ENCODE data around the gene SPACA4.

Gene SPACA4

DNA sequence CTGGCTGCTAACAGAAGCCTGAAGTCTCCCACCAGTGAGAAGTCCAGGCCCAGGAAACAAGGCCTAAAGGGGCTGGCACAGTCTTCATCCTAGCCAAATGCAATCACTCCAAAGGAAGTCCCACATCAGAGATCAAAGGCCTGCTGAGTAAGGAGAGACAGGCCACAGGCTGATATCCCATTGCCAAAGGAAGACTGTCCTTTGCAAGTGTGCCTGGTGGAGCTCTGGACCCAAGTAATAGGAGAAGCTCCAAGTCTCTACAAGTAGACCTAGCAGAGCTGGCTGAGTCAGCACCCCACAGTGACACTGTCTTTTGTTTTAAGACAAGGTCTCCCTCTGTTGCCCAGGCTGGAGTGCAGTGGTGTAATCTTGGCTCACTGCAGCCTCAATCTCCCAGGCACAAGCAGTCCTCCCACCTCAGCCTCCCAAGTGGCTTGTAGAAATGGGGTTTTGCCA lies 26.2 kb downstream of the SPACA4 start:
- Histone ChIP-seq H3K4me1 (ENCODE audit: control insufficient read depth, insufficient read depth, low read length) (peaks cover 6% of the 10 kb centered on the region), H3K9ac (ENCODE audit: low read depth, low read length) (no peak overlapping the region), H3K36me3 (ENCODE audit: control insufficient read depth, insufficient read depth, low read length) (peaks cover 6% of the 10 kb centered on the region), H3K9me3 (ENCODE audit: control insufficient read depth, insufficient read depth, low read length) (no peaks in the 10 kb centered on the region), H3K27me3 (ENCODE audit: control insufficient read depth, insufficient read depth, low read length) (no peaks in the 10 kb centered on the region), H3K4me3 (ENCODE audit: low read depth, low read length) (no peak overlapping the region)

DNA sequence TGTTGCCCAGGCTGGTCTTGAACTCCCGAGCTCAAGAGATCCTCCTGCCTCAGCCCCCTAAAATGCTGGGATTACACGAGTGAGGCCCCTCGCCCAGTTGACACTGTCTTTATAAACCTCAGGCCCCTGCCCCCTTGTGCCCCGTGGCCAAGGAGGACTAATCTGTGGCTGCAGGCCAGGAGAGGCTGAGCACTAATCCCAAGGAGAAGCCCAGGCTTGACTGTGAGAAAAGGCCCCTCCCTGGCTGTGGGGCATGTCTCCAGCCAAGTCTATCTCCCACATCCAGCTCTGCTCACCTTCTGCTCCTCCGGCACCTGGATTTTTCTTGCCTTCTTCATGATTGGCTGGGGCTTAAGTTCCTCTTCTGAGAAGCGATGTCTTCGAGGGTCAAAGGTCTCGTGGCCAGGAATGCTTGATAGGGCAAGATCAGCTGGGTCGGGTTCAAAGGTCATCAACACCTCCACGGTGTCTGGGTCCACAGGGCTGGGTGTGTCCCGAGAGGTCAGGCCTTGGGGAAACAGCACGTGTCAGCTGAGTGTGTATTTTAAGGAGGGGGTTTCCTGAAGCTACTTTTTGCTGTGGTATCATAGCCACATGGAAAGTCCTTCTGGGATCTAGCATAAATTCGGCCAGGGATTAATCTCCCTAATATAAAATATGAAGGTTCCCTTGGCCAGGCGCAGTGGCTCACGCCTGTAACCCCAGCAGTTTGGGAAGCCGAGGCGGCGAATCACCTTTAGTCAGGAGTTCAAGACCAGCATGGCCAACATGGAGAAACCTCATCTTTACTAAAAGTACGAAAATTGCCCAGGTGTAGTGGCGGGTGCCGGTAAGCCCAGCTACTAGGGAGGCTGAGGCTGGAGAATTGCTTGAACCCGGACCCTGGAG lies 26.9 kb downstream of the SPACA4 start:
- no peaks in the 10 kb centered on the region for H3K27me3 ChIP-seq (ENCODE audit: control insufficient read depth, insufficient read depth, low read length)
- no peak overlapping the region for H3K4me3 ChIP-seq (ENCODE audit: low read depth, low read length)
- no peaks in the 10 kb centered on the region for H3K9me3 ChIP-seq (ENCODE audit: control insufficient read depth, insufficient read depth, low read length)
- H3K36me3 ChIP-seq (ENCODE audit: control insufficient read depth, insufficient read depth, low read length) = peaks cover 6% of the 10 kb centered on the region
- no peak overlapping the region for H3K9ac ChIP-seq (ENCODE audit: low read depth, low read length)
- H3K4me1 ChIP-seq (ENCODE audit: control insufficient read depth, insufficient read depth, low read length) = peaks cover 7% of the 10 kb centered on the region

DNA sequence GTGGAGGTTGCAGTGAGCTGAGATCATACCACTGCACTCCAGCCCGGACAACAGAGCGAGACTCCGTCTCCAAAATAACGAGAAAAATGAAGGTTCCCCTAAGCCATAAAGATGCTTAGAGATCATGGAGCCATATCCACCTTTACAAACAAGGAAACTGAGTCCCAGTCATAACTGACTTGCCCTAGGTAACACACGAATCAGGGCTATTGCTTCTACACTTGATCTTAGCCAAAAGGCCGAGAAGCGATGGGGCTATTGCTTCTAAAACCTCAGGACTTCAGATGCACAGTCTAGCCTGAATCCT lies 27.4 kb downstream of the SPACA4 start:
- H3K4me3 ChIP-seq (ENCODE audit: low read depth, low read length) = peak overlapping the region; percentile 6
- H3K4me1 ChIP-seq (ENCODE audit: control insufficient read depth, insufficient read depth, low read length) = peaks cover 9% of the 10 kb centered on the region
- peaks cover 6% of the 10 kb centered on the region for H3K36me3 ChIP-seq (ENCODE audit: control insufficient read depth, insufficient read depth, low read length)
- no peaks in the 10 kb centered on the region for H3K27me3 ChIP-seq (ENCODE audit: control insufficient read depth, insufficient read depth, low read length)
- H3K9ac ChIP-seq (ENCODE audit: low read depth, low read length) = no peak overlapping the region
- H3K9me3 ChIP-seq (ENCODE audit: control insufficient read depth, insufficient read depth, low read length) = no peaks in the 10 kb centered on the region

DNA sequence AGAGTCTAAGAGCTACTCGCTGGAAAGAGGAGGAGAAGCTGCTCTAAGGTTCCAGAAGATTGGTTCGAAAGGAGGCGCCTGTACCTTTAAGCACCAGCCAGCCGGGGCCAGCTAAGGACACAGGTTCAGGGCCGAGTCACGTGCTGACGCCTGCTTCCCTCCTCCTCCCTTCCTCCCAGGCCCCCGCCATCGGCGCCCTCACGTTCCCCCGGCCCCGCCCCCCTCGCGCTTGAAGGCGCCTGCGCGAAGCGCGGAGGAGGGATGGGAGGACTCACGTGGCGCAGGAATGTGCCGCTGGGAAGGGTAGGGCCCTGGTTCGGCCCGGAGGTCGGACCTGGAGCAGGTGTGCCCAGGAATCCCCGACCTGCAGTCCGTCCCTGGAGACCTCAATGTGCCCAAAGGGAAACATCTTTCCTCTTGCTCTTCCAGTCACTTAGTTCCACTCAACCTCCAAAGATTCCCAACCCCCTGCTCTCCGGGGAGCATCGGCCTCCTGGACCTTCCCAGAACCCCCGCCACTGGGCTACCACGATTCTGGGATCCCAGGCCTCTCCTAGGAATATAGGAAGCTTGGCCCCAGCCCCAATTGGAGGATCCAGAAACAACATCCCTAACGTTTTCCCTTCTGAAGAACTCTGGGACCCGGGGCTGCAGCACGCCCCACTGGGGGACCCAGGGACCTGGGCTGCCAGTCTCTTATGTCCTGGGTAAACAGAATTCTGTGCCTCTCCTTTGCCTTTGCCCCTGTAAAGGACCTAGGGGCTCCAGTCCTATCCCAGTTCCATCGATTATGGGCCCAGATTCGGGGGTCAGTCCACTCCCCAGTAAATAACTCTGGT lies 28.1 kb downstream of the SPACA4 start:
- Histone ChIP-seq H3K4me1 (ENCODE audit: control insufficient read depth, insufficient read depth, low read length) (peaks cover 9% of the 10 kb centered on the region), H3K4me3 (ENCODE audit: low read depth, low read length) (peak overlapping the region; percentile 63), H3K9me3 (ENCODE audit: control insufficient read depth, insufficient read depth, low read length) (no peaks in the 10 kb centered on the region), H3K36me3 (ENCODE audit: control insufficient read depth, insufficient read depth, low read length) (peaks cover 6% of the 10 kb centered on the region), H3K27me3 (ENCODE audit: control insufficient read depth, insufficient read depth, low read length) (no peaks in the 10 kb centered on the region), H3K9ac (ENCODE audit: low read depth, low read length) (no peak overlapping the region)

DNA sequence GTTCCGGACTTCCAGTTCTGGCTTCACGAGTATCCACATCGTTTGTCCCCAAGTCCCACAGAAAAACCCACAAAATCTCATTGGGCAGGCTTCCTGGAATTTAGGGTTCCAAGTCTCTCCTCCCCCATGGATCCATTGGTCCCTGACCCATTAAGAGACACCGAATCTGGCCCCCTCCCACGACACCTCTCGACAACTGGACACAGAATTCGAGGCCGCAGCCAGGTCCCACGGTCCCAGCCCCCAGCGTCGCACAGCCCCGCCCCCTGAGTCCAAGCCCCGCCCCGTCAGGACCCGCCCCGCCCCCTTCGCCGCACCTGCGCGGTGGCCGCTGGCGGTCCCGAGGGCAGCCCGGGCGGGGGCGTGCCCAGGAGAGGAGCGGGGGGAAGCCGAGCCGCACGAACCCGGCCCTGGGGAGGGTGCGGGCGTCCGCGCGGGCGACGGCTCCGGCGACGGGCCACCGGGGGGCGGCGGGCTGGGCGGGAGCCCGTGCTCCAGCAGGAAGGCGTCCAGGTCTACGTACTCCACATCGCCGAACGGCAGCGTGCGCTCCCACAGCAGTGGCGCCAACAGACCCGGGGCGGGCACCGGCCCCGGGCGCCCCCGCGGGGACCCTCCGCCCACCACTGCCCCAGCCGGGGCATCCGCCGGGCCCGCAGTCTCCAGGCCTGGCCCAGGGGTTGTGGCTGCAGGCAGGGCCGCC lies 28.9 kb downstream of the SPACA4 start:
- Histone ChIP-seq H3K4me3 (ENCODE audit: low read depth, low read length) (peak overlapping the region; percentile 71), H3K9me3 (ENCODE audit: control insufficient read depth, insufficient read depth, low read length) (no peaks in the 10 kb centered on the region), H3K9ac (ENCODE audit: low read depth, low read length) (no peak overlapping the region), H3K4me1 (ENCODE audit: control insufficient read depth, insufficient read depth, low read length) (peaks cover 11% of the 10 kb centered on the region), H3K36me3 (ENCODE audit: control insufficient read depth, insufficient read depth, low read length) (peaks cover 6% of the 10 kb centered on the region), H3K27me3 (ENCODE audit: control insufficient read depth, insufficient read depth, low read length) (no peaks in the 10 kb centered on the region)

DNA sequence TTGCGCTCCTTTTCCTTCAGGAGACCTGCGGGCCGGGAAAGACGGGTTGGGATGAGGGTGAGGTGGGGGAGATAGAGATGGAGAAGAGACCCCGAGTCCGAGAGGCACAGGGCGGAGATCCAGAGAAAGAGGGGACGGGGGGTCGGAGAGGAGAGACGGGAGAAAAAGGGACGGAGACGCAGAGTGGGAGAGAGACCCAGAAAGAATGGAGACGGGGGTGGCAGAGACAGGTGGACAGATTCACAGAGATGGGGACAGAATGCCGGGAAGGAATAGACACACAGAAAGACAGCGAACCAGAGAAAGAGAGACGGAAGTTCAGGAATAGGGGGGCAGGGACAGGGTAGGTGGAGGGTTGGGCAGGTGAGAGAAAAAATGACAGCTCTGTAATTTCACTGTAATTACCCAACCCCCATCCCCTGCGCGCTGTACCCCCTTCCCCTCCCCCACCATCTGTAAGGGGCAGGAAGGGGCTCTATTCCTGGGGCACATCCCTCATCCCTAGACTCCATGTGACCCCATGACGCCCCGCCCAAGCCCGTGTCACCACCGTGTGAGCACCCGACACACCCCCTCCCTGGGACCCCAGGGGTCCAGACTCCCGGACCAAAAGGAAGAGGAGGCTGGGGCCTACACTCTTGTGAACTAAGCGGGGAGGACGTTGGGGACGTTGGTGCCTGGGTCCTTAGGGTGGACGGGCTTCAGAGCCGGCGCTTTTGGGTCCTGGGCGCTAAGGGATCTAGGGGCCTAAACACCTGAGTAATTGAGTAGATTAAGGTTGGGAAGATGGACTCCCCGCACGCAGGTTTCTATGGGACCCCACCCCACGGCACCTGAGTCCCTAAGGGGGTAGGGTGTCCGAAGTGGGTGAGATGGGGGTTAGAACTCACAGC lies 29.7 kb downstream of the SPACA4 start:
- H3K4me1 ChIP-seq (ENCODE audit: control insufficient read depth, insufficient read depth, low read length) = peaks cover 11% of the 10 kb centered on the region
- H3K36me3 ChIP-seq (ENCODE audit: control insufficient read depth, insufficient read depth, low read length) = peaks cover 6% of the 10 kb centered on the region
- H3K9ac ChIP-seq (ENCODE audit: low read depth, low read length) = no peak overlapping the region
- H3K4me3 ChIP-seq (ENCODE audit: low read depth, low read length) = peak overlapping the region; percentile 71
- no peaks in the 10 kb centered on the region for H3K9me3 ChIP-seq (ENCODE audit: control insufficient read depth, insufficient read depth, low read length)
- H3K27me3 ChIP-seq (ENCODE audit: control insufficient read depth, insufficient read depth, low read length) = no peaks in the 10 kb centered on the region

DNA sequence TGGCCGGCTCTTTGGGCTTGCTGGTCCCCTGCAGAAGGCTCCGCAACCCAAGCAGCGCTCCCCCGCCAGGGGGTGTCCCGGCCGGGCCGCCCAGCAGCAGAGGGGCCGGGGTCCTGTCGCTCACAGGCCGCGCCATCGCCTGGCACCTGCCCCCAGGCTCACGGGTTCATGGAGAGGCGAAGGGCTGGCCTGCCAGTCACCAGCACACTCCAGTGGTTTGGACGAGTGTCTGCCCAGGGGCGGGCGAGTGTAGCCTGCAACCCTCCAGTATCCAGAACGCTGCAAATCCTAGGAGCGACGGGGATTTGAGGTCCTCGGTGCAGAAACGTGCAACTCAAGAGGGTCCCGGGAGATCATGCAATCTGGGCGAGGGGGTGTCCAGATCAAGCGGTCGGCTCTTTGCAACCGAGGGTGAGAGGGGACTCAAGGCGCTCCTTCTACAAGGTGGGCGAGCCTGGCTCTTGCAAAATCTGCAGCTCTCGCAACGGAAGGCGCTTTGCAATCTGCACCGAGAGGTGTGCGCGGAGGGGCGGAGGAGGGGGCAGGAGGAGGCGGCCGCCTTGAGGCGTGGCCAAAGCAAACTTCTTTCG lies 30.4 kb downstream of the SPACA4 start, which contains the start of gene DBP:
TSS of gene DBP (minus strand) at position 521 of the 590 bp plus-strand sequence. CDS start at position 136, 385 bp downstream.
- H3K36me3 ChIP-seq (ENCODE audit: control insufficient read depth, insufficient read depth, low read length) = peaks cover 6% of the 10 kb centered on the region
- H3K4me1 ChIP-seq (ENCODE audit: control insufficient read depth, insufficient read depth, low read length) = peaks cover 11% of the 10 kb centered on the region
- H3K9ac ChIP-seq (ENCODE audit: low read depth, low read length) = peak within 1 kb of the TSS; percentile 87

DNA sequence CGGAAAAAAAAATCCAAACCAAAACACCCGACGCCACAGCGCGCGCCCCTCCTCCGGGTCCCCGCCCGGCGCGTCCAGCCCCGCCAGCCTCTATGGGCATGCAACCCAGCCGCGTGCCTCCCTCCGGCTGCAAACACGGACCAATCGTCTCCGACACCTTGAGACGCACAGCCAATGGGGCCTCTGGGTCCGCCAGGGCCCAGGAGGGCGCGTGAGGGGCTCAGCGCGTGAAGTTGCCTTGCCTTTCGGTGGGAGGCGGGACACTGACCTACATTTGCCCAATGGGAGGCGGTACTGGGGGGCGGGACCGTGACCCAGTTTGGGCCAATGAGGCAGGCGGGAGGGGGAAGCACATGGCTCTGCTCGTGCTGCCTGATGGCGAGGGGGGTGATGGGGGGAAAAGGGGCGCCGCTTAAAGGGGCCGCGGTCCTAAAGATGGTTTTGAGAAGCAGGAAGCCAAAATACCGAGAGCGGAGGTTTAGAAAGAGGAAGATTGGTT lies 31.0 kb downstream of the SPACA4 start:
- Histone ChIP-seq H3K4me3 (ENCODE audit: low read depth, low read length) (peak overlapping the region; percentile 78), H3K9ac (ENCODE audit: low read depth, low read length) (peak overlapping the region; percentile 87), H3K9me3 (ENCODE audit: control insufficient read depth, insufficient read depth, low read length) (no peaks in the 10 kb centered on the region), H3K36me3 (ENCODE audit: control insufficient read depth, insufficient read depth, low read length) (peaks cover 3% of the 10 kb centered on the region), H3K27me3 (ENCODE audit: control insufficient read depth, insufficient read depth, low read length) (no peaks in the 10 kb centered on the region), H3K4me1 (ENCODE audit: control insufficient read depth, insufficient read depth, low read length) (peaks cover 11% of the 10 kb centered on the region)

More for the DNA sequence above, 30.4 kb downstream of the SPACA4 start, which contains the start of gene DBP:
- H3K4me3 ChIP-seq (ENCODE audit: low read depth, low read length) = peak within 1 kb of the TSS; percentile 78
- no peaks in the 10 kb centered on the region for H3K9me3 ChIP-seq (ENCODE audit: control insufficient read depth, insufficient read depth, low read length)
- no peaks in the 10 kb centered on the region for H3K27me3 ChIP-seq (ENCODE audit: control insufficient read depth, insufficient read depth, low read length)

DNA sequence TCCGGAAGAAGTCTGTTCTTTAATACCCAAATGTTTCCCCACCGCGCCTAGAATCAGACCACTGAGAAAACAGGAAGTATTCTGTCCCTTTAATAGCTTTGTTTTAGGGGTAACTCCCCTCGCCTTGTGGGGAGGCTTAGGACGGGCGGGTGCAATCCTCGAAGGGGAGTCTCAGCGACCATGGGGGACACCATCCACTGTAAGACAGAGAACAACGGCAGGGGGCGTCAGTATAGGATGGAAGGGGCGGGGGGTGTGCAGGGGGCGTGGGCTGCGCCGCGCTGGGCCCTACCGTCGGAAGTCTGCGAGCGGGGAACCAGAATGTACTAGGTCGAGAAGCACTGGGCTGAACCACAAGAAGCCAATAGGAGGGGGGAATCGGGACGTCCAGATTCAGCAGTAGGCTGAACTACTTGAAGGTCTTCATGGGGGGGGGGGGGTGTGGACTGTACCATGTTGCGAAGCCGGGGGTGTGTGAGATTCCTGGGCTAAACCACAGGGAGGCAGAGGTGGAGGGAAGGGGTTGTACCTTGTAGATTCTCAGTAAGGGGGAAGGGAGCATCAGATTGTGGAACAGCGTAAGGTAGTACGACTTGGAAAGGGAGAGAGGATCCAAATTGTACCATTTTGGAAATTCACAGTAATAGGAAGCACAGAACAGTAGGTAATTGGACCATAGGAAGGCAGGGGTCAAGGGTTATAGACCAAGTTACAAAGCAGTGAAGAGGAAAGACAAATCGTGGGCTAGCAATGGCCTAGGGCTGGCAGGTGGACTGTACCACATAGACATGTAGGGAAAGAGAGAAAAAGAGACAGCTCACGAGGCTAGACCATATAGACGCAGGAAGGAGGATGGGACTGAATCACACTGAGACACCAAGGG lies 31.6 kb downstream of the SPACA4 start:
- Histone ChIP-seq H3K9ac (ENCODE audit: low read depth, low read length) (peak overlapping the region; percentile 87), H3K27me3 (ENCODE audit: control insufficient read depth, insufficient read depth, low read length) (no peaks in the 10 kb centered on the region), H3K36me3 (ENCODE audit: control insufficient read depth, insufficient read depth, low read length) (no peaks in the 10 kb centered on the region), H3K9me3 (ENCODE audit: control insufficient read depth, insufficient read depth, low read length) (no peaks in the 10 kb centered on the region), H3K4me1 (ENCODE audit: control insufficient read depth, insufficient read depth, low read length) (peaks cover 11% of the 10 kb centered on the region), H3K4me3 (ENCODE audit: low read depth, low read length) (peak overlapping the region; percentile 84)

All from iPS-15b (cell line).